NCI-H128 (cell line): ENCODE measurements around the gene NCAM2.
"Not testable (repeated sequence)": the region's sequence is repeated elsewhere in the genome, so short reads cannot be mapped to it uniquely, and the experiment has no call there.

Experiments used
- DNase-seq: peaks from one replicate; lab custom pipeline; 2025; ENCODE audit not compliant: unreplicated experiment; lab: John Stamatoyannopoulos, UW

Gene NCAM2

DNA sequence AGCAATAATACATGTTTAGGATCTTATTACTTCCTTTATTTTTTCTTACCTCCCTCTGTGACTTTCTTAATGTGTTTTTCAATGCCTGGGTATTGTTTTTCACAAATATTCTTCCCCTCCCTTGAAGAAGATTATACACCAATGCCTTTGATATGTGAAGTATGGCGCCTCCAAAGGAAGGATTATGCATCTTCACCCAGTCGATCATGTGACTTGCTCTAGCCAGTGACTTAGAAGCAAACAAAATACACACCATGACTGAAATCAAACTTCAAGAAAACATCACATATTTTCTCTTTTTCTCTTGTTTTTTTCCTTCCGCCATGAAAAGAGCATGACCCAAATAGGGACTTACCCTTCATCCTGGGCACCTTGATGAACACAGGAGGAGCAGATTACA is 297.1 kb downstream of the NCAM2 start:
- DNase-seq, result no peak

DNA sequence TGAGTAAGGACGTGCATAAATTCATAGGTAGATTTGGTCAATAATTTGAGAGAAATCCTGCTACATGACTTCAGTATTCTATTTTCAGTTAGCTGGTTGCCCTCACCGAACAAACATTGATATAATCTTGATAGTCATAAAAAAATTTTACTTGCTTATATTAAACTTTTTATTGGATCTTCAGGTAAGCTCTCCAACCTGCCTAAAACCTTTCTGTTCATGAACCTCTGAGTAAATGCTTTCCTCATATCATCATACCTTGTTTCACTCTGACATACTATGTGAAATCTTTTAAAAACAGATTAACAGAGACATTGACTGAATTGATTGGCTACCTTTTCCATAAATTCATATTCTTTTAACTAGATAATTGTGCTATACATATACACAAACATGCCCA is 299.0 kb downstream of the NCAM2 start:
- DNase-seq, result no peak

DNA sequence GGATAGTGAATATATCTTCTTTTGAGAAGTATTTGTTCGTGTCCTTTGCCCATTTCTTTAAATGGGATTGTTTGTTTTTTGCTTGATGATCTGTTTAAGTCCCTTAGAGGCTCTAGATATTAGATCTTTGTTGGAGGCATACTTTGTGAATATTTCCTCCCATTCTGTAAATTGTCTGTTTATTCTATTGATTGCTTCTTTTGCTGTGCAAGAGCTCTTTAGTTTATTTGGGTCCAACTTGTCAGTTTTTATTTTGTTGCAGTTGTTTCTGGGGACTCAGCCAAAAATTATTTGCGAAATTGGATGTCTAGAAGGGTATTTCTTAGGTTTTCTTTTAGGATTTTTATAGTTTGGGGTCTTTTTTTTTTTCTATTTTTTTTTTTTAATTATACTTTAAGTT is 302.8 kb downstream of the NCAM2 start:
- DNase-seq, result no peak

DNA sequence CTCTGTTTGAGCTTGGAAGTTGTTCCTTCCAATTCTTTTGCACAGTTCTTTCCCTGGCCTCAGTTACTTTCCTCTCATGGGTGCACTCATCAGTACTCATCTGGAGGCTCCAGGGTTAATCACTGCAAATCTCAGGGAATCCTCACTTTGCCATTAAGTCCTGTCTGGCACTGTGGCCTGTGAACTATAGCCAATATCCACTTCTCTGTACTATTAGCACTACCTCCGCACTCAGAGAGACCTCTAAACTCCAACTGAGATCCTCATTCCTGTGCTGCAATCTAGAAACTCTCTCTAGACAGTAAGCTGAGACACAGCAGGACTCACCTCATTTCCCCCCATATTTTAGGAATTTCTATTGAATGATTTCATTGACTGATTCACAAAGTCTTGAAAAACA is 311.3 kb downstream of the NCAM2 start:
- DNase-seq, result no peak

DNA sequence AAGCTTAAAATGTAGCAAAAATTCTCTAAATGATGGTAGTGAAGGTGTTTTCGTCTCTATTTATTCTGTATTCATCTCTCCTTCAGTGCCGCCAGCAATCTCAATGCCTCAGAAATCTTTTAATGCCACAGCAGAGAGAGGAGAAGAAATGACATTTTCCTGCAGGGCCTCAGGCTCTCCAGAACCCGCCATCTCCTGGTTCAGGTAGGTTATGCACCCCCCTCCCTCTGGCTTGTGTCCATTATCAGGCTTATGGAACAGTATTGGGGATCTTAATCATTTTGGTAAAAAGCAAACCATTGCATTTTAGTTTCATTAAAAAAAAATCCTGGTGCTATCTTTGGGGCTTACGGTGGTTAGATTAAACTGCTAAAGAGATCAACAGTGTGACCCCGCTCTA is 326.1 kb downstream of the NCAM2 start:
- no peak for DNase-seq

DNA sequence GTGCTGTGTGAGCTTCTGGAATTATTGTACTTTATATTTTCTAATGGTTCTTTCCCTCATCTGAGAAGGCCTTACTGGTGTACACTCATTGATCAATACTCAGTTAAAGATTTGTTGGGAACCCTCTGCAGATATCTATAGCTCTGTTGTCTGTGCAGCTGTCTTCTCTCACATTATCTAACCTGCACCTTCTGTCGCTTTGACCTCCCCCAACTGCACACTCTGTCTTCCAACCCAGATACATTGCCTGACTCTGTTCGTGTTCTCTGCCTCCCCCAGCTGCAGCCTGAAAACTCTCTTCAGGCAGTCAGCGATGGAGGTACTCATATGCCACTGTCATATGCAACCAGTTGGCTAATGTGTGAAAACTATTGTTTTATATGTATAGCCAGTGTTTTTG is 334.3 kb downstream of the NCAM2 start:
- no peak for DNase-seq

DNA sequence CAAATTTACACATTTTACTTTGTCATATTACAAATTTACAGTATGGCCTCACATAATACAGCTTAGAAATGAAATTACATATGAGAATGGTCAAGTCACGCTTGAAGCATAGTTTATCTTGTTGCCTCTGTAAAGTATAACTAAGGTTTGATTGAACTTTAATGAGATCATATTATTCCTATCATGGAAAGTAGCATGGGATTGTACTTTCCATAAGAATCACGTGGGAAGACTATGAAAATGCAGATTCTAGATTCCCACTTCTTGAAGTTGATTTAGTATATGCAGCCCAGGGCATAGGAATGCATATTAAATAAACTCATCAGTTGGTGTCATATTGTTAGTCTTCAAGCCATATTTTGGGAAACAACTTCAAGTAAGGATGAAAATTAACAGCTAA is 342.8 kb downstream of the NCAM2 start:
- DNase-seq, result no peak

DNA sequence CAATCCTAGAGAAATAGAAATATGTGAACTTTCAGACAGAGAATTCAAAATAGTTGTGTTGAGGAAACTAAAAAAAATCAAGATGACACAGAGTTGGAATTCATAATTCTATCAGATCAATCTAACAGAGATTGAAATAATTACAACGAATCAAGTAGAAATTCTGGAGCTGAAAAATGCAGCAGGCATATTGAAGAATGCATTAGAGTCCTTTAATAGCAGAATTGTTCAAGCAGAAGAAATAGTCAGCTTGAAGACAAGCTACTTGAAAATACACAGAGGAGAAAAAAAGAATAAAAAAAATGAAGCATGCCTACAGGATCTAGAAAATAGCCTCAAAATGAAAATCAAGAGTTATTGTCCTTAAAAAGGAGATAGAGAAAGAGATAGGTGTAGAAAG is 347.1 kb downstream of the NCAM2 start:
- no peak for DNase-seq

DNA sequence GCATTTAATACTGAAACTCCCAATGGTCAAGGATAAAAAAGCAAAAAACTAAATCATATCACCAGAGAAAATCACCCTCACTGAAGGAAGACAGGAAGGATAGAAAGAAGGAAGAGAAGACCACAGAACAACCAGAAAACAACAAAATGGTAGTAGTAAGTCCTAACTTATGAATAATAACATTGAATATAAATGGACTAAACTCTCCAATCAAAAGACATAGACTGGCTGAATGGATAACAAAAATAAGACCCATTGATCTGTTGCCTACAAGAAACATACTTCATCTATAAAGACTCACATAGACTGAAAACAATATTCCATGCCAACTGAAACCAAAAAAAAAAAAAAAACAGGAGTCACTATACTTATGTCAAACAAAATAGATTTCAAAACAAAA is 347.7 kb downstream of the NCAM2 start:
- no peak for DNase-seq

DNA sequence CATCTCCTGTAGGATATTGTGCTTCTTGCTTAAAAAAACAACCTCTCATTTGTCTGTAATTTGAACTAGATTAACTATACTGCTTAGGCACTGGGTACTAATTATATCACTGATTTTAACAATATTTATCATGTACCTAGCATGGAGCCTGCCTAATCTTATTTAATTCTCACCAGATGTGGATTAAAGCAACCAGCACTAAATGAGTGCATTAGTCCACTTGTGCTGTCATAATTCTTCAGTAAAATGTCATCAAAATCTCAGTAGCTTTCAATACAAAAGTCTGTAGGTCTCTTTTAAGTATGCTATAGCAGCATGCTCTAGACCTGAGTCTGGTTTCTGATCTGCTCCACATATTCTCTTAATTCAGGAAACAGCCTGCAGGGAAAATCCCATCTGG is 368.1 kb downstream of the NCAM2 start:
- DNase-seq, result no peak

DNA sequence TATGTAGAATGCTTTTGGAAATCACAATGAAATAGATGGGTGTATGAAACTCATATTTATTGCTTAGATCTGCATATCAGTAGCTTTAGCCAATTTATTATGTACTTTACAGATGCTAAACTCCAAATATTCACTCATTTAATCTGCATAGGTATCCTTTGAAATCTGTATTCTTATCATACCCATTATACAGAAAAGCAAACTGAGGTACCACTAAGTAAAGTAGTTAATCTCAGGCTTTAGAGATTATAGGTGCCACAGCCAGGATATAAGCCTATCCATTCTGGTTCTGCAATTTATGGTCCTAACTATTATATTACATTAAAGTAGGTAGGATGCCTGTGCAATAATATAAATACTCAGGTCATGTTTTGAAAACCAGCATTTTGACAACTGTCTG is 369.4 kb downstream of the NCAM2 start:
- no peak for DNase-seq

DNA sequence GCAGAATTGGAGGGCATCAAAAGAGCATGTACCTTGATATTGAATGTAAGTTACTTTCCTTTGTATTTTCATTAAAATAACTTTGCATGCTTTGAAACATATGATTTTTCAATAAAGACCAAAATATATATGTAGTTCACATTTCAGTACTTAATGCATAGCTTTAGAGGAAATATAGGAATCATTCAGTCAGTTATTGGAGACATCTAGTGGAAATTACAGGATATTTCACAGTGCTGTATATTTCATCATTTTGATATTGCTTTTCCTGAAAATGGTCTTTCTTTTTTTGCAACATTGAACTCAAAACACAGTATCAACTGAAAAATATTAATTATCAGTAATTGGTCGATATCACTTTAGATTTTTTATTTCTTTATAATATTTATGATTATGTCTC is 375.8 kb downstream of the NCAM2 start:
- DNase-seq, result no peak

DNA sequence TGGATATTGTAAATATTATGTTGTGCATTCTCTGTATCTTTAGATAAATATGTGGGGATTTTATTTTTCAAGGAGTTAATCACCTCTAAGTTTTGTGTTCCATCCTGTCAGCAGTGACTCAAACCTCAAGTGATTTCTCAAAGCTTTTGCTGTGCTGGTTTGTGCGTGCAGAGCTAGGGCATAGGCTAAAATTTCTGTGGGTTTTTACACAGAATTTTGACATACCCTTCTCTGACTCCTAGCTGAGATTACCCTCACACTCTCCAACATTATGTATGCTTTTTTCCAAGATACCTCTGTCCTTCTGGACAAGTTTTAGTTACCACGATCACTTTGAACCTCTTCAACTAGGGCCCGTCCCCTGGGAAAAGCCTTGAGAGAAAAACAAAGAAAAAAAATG is 384.9 kb downstream of the NCAM2 start:
- no peak for DNase-seq

DNA sequence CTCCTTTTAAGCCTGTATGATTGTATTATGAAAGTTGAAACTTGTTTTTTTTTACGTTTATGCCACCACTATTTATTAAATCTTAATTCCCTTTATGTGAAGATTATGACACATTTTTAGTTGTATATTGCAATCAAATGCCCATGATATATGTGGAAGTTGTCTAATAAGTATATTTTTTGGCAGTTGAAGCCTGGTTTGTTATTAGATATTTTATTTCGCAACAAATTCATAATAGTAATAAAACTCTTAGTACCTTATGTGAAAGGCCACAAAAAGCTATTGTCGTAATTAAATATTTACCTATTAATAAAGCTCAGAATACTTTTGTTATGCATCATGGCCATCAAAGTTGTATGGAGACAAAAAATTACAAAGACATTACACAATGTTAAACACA is 386.8 kb downstream of the NCAM2 start:
- no peak for DNase-seq

DNA sequence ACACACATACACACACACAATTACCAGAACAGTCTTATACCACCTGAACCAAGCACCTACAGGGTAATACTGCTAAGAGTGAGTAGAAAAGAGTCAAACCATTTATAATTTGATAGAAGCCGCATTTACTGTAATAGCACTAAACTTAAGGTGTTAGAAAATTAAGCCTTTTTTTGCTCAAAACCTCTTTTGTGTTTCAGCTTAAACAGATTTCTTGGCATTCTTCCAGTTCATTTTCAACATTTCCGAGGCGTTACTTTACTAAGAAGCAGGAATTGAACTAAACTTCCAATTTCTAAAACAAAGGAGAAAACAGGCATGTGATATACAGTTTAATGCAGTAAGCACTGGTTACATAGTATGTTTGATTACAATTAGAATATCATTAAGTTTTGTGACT is 387.2 kb downstream of the NCAM2 start:
- DNase-seq, result no peak

DNA sequence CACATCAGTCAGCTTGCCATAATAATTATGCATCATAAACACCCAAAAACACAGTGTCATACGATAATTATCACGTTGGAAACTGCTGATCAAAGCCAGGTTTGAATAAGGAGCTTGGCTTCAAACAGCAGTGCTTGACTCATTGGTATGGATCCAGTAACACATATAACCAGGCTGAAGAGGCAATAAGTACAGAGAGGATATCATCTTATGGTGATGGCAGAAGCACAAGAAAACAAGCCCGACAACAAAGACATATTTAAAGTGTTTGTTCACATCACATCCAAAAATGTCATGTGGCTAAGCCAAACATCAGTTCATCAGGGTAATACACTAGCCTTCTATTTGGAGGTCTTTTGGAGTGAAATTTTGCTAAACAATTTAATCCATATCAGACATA is 389.7 kb downstream of the NCAM2 start:
- no peak for DNase-seq

DNA sequence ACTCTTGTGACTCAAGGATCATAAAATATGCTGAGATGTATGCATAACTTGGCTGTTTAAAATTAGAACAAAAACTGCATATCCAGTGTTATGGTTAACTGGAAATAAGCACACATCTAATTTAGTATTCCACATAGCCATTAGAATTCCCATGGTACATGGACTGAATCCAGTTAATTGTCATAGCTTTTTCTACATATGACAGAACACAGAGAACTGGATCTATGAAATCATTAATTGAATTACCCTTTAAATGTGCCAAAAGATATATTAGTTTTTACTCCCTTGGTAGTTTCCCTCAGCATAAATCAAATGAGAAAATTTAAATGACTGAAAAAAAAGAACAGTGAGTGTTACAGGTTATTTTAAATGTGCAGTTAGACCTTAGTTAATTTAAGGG is 395.9 kb downstream of the NCAM2 start:
- DNase-seq, result no peak

DNA sequence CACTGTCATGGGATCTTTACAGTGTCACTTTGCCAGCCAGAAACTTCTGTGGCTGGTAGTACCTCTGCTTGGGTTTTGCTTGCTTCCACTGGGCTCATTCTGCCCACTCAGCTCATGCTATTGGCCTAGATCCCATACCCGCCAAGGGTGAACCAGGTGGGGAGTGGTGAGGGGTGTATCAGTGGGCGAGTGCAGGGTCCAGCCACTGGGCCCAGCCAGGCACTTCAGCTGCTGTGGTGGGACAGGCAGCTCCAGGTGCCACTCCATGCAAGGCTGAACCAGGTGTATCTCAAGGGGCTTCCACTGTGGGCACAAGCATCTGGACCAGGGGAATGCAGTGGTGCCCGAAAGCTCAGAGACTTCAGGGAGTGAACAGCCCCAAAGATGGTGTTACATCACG is 398.2 kb downstream of the NCAM2 start:
- DNase-seq, result no peak

DNA sequence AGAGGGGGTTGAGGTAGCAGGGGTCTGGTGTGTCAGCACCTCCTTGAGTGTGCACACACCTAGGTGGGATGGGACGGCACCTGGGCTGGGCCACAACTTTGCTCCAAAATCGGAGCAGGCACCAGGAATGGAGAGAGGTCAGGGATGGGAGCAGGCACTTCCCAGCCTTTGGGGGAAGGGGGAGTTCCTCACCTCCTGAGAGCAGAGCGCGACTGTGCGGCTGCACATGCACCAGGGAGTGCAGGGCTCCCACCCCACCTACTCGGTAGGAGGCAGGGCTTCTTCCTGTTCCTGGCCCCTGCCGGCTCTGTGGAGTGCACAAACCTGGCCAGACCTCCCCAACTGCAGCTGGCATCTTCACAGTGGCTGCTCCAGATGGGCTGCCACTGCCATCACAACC is 399.3 kb downstream of the NCAM2 start:
- no peak for DNase-seq

DNA sequence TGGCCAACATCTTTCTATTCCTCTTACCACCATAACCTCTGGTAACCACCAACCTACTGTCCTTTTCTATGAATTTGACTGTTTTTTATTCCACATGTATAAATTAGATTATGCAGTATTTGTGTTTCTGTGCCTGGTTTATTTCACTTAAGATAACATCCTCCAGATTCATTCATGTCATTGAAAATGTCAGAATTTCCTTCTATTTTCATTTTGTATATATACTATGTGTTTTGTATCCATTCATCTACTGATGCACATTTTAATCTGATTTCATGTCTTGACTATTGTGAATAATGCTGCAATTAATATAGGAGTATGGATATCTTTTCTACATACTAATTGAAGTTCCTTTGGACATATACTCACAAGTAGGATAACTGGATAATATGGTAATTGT is 403.2 kb downstream of the NCAM2 start:
- DNase-seq, result no peak

DNA sequence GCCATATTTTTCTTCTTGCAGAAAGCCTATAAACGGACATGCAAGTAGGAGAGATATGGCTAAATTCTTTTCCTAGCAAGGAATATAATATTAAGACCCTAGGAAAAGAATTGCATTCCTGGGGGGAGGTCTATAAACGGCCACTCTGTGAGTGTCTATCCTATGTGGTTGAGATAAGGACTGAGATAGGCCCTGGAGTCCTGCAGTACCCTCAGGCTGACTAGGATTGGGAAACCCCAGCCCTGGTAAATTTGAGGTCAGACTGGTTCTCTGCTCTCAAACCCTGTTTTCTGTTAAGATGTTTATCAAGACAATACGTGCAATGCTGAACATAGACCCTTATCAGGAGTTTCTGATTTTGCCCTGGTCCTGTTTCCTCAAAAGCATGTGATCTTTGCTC is 404.0 kb downstream of the NCAM2 start:
- not testable (repeated sequence) for DNase-seq

DNA sequence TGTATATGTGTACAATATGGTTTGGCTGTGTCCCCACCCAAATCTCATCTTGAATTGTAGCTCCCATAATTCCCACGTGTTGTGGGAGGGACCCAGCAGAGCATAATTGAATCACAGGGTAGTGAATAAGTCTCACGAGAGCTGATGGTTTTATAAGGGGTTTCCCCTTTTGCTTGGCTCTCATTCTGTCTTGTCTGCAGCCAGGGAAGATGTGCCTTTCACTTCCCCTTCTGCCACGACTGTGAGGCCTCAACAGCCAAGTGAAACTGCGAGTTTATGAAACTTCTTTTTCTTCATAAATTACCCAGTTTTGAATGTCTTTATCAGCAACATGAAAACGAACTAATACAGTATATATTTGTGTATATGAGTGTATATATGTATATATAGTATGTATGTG is 406.1 kb downstream of the NCAM2 start:
- DNase-seq, result not testable (repeated sequence)

DNA sequence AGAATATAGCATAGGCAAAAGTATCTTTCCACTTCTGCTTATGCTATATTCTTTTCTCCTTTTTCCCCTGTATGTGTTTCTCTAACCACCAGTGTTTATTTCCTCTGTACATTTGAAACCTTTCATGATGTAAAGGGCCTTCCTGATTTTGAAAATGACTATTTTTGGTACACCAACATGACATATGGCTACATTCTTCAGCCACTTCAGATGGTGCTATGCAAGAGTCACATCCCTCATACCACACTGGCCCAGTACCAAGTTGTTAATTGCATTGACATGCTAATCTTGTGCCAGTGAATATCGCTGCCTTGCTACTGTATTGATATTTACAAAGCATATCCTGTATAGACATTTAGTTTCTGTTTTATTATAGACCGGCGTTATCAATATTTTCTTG is 408.7 kb downstream of the NCAM2 start:
- DNase-seq, result no peak

DNA sequence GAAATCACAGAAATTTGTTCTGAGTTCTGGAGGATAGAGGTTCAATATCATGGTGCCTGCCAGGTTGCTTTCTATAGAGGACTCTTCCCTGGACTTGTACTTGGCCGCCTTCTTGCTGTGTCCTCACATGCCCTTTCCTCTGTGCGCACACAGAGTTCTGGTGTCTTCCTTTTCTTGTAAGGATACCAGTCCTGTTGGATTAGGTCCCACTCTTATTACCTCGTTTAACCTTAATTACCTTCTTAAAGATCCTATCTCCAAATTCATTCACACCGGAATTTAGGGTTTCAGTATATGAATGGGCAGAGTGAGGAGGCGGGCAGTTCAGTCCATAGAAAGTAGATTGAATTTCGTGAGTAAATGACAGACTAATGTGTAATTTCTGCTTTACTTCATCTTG is 413.9 kb downstream of the NCAM2 start:
- no peak for DNase-seq
